MV-4-11 (cell line): ENCODE data around the gene ILKAP.

ENCODE experiments used
- DNase-seq: peaks from one replicate; lab custom pipeline; 2025; lab: John Stamatoyannopoulos, UW

Gene ILKAP

DNA sequence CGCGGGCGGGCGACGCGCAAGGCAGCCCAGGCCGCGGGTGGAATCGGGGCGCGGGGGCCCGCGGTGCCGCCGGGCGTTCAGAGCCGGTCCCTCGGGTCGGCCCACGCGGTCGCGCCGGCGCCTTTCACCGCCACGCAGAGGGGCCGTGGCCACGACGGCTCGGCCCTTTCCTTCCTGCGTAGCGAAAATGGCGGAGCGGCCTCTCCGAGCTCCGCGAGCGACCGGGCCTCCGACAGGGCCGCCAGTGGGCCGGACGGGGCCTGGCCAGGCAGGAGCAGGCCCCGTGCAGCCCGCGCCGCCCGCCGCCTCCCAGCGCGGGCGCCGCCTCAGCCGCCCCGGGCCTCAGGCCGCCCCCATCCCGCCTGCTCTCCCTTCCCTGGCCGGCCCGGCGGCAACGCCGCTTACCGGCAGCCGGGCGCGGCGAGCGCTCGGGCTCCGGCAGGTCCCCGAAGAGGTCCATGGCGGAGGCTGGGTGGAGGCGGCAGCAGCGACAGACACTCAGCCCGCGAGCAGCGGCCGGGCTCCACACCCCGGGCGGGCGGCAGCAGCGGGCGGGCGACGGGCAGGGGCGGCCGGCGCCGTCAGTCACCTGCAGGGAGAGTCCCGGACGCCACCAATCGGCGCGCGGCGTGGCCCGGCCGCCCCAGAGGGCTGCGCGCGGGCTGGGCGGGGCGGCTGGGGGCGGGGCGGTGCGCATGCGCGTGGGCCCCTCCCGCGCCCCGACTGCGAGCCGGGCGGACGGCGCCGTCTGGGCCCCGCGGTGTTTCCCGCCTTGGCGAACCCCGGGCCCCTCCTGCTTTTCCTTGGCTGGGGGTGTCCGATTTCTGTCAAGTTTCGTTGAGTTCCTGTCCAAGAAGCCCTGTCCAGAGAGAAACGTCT is at the start of gene ILKAP:
Gene ILKAP (minus strand): TSS at position 602 of the 879 bp plus-strand sequence. CDS start 142 bp downstream, at position 460.
- DNase-seq: peak; percentile 69

DNA sequence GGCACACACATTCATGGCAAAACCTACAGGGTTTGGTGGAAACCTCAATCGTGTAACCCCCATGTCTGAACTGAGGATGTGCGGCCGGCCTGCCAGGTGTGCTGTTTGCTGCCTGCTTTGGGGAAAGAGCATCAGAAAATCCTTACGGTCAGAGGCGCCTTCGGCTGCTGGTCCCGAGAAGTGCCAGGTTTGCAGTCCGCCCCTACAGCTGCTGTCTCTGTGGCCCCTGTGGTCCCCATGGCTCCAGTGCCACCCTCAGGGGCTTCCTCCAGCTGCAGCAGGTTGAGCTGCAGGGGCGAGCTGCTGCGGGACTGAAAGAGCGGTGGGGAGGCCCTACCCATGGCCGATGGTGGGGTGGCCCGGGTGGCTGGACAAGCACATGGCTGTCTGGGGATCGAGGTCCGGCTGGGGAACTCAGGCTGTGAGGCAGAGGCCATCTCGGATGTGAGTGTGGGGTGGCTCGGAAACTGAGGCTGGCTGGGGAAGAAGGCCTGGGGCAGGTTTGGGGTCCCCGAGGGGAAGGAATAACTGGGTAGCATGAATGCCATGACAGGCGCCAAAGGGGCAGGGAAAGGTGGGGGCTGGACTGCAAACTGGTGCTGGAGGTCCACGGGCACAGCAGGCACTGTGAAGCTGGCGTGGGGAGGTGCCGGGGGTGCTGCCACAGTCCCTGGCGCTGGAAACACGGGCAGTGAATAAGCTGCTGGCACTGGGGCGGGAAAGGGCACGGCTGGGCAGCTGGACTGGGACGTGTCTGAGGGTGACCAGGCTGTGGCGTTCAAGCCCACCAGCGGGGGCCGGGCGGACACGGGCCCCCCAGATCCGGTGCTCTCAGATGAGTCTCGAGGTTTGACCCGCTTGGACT is 49.5 kb upstream of the ILKAP start:
- DNase-seq: no peak

- DNase-seq: no peak
Observed at GRCh38 chr2:238251986-238252385, 48.5 kb upstream of the ILKAP start.

DNA sequence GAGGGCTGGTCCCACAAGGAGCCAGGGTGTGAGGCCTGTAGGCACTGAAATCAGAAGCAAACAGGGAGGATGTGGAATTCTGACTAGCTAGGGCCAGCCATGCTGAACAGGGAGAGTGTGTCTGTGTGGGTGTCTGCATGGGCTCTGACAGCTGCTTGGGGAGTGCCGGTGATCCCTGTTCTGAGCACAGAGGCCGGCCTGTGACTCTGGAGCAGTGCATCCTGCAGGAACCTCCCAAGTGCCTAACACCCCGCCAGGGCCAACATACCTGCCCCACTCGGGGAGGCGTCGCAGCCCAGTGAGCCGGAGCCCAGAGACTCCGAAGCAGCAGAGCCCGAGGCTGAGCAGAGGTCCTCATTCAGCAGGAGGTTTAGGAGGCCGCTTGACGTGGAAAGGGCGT is 47.8 kb upstream of the ILKAP start:
- DNase-seq: no peak

- DNase-seq: no peak
Observed at GRCh38 chr2:238250896-238251295, 47.4 kb upstream of the ILKAP start.

DNA sequence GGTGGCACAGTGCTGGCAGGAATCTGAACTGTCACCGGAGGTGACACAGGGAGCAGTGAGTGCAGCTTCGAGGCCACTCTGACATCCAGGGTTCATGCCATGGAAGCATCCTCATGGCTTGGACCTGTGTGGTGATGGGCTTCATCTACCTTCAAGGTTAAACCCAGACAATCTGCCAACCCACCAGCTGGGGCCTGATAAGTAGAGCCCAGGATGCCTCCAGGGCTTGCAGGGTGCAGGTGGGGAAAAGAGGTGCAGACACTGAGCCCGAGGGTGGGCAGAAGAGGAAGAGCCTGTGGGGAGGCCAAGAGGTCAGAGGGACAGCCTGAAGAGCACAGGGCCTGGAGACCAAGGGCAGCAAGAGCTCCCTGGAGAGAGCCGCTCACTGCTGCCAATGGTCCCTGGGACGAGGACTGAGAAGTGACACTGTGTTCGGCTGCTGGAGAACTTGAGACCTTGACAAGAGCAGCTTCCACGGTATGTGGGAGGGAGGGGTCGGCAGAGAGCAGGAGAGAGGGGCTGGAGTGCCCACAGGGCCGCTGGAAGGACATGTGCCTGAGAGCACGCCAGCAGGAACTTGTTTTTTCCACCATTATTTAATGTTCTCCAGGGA is 44.5 kb upstream of the ILKAP start:
- DNase-seq: no peak

- DNase-seq: no peak
Observed at GRCh38 chr2:238247002-238247822, 43.7 kb upstream of the ILKAP start.

- DNase-seq: no peak
Observed at GRCh38 chr2:238244151-238244550, 40.7 kb upstream of the ILKAP start.

- no peak for DNase-seq
Observed at GRCh38 chr2:238243496-238244076, 40.1 kb upstream of the ILKAP start.

DNA sequence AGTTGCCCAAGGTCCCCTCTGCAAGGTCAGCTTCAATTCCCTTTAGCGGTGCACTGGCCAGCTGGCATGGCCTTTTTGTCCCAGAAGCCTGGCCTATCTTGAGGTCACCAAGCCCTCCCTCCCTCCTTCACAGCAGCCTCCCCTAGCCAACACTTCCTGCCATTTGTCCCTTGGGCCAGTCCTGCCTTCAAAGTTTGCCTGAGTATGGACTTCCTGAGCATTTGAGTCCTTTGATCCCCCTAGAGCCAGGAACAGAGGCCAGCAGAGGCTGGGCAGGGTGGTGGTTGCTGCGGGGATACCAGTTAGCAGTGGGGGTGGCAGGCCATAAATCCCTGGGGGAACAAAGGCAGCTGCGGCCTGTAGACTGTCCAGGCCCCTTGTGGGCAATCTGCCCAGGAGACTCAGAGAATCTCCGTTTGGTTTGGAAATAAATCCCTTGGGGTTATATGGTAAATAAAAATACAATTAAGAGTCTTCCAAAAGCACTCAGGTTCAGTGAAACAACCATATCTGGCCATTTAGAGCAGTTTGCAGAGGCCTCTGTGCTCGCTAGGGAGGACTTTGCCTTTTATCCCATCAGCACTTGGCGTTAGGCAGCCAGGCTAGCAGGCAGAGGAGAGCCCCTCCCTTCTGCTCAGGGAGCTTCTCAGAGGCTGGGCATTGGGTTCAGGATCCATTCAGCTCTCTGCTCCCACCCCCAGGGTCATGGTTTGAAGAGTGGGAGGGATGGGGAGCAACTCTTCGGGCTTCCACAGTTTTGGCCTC is 39.4 kb upstream of the ILKAP start:
- DNase-seq: no peak

- peak; percentile 36 for DNase-seq
Observed at GRCh38 chr2:238241970-238242369, 38.5 kb upstream of the ILKAP start.

GRCh38 chr2:238240757-238241711 is 37.5 kb upstream of the ILKAP start:
- peak; percentile 34 for DNase-seq

DNA sequence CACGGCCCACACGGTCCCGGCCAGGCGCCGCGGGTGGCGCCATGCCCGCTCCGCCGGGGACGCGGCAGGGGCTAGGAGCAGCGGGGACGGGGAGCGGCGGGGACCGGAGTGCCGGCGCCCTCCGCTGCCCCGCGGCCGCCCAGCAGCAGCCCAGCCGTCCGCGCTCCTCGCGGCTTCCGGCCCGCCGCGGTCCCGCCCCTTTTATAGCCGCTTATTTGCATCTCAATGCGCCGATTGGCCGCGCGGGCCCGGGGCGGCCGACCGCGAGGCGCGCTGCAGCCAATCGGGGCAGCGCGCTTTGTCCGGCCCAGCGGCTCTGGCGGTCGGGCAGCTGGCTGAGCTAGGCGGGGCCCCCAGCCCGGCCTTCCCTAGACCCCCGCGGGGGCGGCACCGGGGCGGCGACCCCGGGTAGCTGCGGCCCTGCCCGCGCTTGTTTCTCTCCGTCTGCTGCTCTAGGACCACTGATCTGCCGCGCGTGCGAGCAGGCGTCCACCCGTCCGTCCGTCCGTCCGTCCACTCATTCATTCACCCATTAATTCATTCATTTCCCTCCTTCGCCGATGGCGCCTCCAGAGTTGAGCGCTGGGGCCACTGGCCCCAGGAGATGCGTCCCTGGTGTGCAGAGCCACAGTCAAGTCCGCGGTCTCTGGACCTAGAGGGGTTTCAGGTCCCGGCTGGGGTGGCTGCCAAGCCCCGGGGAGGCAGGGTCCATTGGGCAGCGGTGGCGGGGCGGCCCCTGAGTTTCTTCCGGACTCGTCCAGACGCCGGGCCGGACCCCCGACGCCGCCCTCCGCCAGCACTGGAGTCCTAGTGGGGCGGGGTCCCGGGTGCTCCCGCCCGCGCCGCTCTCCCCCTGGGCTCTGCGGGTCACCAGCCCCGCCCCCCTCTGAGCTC is 36.6 kb upstream of the ILKAP start, which contains the start of gene HES6:
Gene HES6 (minus strand): TSS at position 176 of the 894 bp plus-strand sequence. CDS start 133 bp downstream, at position 43.
- peak; percentile 81 for DNase-seq

DNA sequence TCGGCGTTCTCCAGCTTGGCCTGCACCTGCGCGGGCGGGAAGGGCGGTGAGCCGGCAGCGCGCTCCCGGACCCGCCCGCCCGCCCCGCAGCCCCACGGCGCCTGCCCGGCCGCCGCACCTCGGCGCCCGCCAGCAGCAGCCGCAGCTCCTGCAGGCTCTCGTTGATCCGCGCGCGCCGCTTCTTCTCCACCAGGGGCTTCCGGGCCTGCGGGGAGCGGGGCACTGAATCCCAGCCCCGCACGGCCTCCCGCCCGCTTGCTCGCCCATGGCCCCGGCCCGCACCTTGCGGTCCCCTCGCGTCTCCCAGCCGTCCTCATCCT is 36.0 kb upstream of the ILKAP start:
- DNase-seq: no peak

- peak; percentile 37 for DNase-seq
Observed at GRCh38 chr2:238238766-238239542, 35.5 kb upstream of the ILKAP start.

DNA sequence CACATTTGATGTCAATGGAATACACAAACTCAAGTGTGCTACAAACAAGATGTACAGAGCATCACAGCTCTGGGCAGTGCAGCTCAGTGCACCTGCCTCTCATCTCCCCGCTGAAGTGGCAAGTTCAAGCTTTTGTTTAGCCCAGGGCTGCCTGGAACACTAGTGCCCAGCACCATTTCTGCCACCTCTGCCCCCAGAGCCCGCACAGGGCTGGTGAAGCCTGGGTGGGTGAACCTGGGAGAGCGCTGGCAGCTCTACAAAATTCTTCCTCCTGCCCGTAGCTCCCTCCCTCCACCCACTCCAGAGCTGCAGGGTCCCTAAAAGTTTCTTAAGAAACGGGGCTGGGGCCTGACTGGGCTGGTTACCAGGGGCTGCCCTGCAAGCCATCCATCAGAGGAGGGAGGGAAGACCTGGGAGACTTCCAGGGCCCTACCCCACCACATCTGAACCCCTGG is 34.8 kb upstream of the ILKAP start:
- DNase-seq: no peak

- no peak for DNase-seq
Observed at GRCh38 chr2:238237431-238238135, 34.1 kb upstream of the ILKAP start.
